T-helper 1 cell treated with Interleukin-12 subunit alpha and Interleukin-12 subunit beta and Interleukin-4 antibody, amounts not matched to agents 30 μg/mL and 1 μg/mL, for 36 hours (primary cell): ENCODE results near the gene KREMEN2.
A peak's percentile ranks its signal among the peaks of the same experiment; 100 is the strongest.

Experiments
- H3K27ac Mint-ChIP-seq: one replicate; pipeline ENCODE4 v1.8.0; 2021; ENCODE audit warnings: mild to moderate bottlenecking, mixed read lengths
- H3K27me3 Mint-ChIP-seq: one replicate; pipeline ENCODE4 v1.8.0; 2021; ENCODE audit warnings: low read depth, mixed read lengths
- H3K36me3 Mint-ChIP-seq: one replicate; pipeline ENCODE4 v1.8.0; 2021; ENCODE audit warnings: low read depth, mixed read lengths
- H3K4me1 Mint-ChIP-seq: one replicate; pipeline ENCODE4 v1.8.0; 2021; ENCODE audit warnings: low read depth, mixed read lengths
- H3K4me3 Mint-ChIP-seq: one replicate; pipeline ENCODE4 v1.8.0; 2021; ENCODE audit warnings: mild to moderate bottlenecking, moderate library complexity, mixed read lengths
- H3K9me3 Mint-ChIP-seq: one replicate; pipeline ENCODE4 v1.8.0; 2021; ENCODE audit warnings: mixed read lengths

KREMEN2 gene

DNA sequence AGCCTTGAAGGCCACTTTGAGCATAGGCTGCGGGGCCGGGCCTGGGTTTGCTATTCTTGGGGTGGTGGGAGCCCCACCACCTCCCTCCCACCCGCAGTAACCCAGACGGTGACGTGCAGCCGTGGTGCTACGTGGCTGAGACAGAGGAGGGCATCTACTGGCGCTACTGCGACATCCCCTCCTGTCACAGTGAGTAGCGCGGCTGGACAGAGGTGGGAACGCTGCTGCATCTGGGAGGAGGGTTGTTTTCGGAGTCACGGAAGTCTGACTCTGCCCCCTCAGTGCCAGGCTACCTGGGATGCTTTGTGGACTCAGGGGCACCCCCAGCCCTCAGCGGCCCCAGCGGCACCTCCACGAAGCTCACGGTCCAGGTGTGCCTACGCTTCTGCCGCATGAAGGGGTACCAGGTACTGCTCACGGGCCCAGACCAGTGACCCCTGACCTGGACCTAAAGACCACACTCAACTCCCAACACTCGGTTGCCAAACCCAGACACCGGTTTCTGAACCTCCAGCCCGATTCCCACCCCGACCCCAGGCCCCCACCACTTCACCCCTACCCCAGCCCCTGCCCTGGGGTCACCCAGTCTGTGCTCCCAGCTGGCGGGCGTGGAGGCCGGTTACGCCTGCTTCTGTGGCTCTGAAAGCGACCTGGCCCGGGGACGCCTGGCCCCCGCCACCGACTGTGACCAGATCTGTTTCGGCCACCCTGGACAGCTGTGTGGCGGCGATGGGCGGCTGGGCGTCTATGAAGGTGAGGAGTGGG lies 2.1 kb downstream of the KREMEN2 start:
- Mint-ChIP-seq H3K36me3 (no peaks in the 10 kb centered on the region), H3K27ac (no peak overlapping the region), H3K9me3 (no peaks in the 10 kb centered on the region), H3K27me3 (peaks cover 50% of the 10 kb centered on the region), H3K4me1 (peaks cover 20% of the 10 kb centered on the region), H3K4me3 (no peak overlapping the region)

DNA sequence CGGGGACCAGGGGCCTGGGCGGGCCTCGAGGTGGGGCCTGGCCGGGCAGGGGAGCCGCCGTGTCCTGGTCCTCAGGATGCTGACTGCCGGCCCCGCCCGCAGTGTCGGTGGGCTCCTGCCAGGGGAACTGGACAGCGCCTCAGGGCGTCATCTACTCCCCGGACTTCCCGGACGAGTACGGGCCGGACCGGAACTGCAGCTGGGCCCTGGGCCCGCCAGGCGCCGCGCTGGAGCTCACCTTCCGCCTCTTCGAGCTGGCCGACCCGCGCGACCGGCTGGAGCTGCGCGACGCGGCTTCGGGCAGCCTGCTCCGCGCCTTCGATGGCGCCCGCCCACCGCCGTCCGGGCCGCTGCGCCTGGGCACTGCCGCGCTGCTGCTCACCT lies 2.7 kb downstream of the KREMEN2 start:
- no peak overlapping the region for H3K27ac Mint-ChIP-seq
- no peaks in the 10 kb centered on the region for H3K9me3 Mint-ChIP-seq
- H3K4me1 Mint-ChIP-seq, result peaks cover 20% of the 10 kb centered on the region
- no peak overlapping the region for H3K4me3 Mint-ChIP-seq
- H3K36me3 Mint-ChIP-seq, result no peaks in the 10 kb centered on the region
- peaks cover 47% of the 10 kb centered on the region for H3K27me3 Mint-ChIP-seq

DNA sequence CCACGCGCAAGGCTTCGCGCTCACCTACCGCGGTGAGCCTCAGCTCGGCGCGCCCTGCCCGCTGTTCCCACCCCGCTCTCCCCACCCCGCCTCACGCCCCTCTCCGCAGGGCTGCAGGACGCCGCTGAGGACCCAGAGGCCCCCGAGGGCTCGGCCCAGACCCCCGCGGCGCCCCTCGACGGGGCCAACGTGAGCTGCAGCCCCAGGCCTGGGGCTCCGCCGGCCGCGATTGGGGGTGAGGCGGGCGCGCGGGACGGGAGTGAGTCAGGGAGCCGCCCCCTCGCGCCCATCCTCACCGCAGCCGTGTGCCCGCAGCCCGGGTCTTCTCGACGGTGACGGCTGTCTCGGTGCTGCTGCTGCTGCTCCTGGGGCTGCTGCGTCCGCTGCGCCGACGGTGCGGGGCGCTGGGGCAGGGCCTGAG lies 3.1 kb downstream of the KREMEN2 start:
- Mint-ChIP-seq H3K27me3 (peaks cover 43% of the 10 kb centered on the region), H3K36me3 (peaks cover 4% of the 10 kb centered on the region), H3K27ac (no peak overlapping the region), H3K4me1 (peaks cover 24% of the 10 kb centered on the region), H3K9me3 (no peaks in the 10 kb centered on the region), H3K4me3 (no peak overlapping the region)

DNA sequence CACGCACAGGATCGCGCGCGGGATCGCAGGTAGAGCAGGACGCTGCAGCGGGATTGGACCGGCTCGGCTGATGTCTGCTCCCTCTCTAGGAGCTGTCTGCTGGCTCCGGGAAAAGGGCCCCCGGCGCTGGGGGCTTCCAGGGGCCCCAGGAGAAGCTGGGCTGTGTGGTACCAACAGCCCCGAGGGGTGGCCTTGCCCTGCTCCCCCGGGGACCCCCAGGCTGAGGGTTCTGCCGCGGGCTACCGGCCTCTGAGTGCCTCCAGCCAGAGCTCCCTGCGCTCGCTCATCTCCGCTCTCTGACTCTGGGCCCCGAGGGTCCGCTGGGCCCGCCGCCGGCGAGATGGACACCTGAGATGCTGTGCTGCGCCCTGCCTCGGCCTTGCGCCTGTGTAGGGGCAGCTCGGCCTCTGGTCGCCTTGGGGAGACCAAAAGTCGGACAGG lies 3.7 kb downstream of the KREMEN2 start:
- no peak overlapping the region for H3K4me3 Mint-ChIP-seq
- no peak overlapping the region for H3K27ac Mint-ChIP-seq
- H3K9me3 Mint-ChIP-seq, result no peaks in the 10 kb centered on the region
- peaks cover 4% of the 10 kb centered on the region for H3K36me3 Mint-ChIP-seq
- H3K4me1 Mint-ChIP-seq, result peaks cover 24% of the 10 kb centered on the region
- peaks cover 38% of the 10 kb centered on the region for H3K27me3 Mint-ChIP-seq

DNA sequence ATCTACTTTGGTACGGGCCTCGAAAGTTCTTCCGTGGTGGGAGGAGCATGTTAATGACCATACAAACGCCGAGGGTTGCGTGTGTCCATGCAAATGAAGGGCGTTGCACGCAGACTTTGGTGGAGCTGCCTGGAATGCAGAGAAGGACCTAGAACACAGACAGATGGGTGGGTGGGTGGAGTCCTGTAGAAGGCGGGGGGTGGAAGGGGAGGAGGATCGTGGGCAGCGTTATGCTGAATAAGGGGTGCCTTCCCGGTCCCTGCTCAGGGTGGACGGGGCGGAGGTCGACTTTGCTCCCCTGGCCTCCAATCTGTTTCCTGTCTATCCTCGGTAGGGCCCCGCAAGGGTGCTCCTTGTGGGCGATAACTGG lies 4.3 kb downstream of the KREMEN2 start:
- Mint-ChIP-seq H3K27ac (no peak overlapping the region), H3K4me1 (peaks cover 24% of the 10 kb centered on the region), H3K9me3 (no peaks in the 10 kb centered on the region), H3K36me3 (peaks cover 4% of the 10 kb centered on the region), H3K4me3 (peak overlapping the region; percentile 74), H3K27me3 (peaks cover 35% of the 10 kb centered on the region)

DNA sequence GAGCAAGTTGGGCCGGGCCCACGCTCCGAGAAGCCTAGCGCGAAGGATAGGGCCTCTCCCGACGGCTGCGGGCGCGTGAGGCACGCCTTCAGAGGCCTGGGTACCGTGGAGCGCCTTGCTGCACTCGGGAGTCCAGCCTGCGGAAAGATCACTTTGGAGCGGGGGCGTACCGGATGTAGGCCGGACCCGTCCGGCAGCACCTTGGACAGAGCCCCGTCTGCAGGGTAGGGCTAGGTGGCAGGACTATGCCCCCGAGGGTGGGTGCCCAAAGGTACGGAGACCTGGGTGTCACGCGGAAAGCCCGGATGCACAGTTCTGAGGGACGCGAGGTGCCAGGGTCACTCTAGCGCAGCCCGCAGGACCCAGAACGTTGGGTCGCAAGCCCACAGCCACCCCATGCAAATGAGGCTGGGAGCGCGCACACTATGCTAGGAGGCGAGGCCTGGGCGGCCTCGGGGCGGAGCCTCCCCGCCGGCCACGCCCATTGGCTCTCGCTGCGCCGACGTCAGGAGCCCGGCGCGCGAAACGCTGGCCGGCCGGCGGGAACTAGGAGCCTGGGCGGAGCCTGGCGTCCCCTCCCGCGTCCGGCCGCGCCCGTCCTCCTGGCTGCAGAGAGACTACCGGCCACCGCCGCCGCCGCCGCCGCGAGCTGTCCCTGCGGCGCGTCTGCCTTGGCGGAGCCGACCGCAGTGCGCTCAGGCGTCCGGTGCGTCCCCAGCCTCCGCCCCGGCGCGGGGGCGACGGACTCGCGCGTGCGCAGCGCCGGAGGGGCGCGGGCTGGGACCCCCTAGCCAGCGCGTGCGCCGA lies 4.9 kb downstream of the KREMEN2 start, which contains the start of gene PAQR4:
PAQR4 (plus strand) TSS at position 611 of the 807 bp plus-strand sequence. CDS start 327 bp downstream, outside the sequence.
- Mint-ChIP-seq H3K27ac (peak within 1 kb of the TSS; percentile 41), H3K9me3 (no peaks in the 10 kb centered on the region), H3K4me1 (peaks cover 24% of the 10 kb centered on the region), H3K4me3 (peak within 1 kb of the TSS; percentile 74), H3K36me3 (peaks cover 4% of the 10 kb centered on the region), H3K27me3 (peaks cover 31% of the 10 kb centered on the region)

DNA sequence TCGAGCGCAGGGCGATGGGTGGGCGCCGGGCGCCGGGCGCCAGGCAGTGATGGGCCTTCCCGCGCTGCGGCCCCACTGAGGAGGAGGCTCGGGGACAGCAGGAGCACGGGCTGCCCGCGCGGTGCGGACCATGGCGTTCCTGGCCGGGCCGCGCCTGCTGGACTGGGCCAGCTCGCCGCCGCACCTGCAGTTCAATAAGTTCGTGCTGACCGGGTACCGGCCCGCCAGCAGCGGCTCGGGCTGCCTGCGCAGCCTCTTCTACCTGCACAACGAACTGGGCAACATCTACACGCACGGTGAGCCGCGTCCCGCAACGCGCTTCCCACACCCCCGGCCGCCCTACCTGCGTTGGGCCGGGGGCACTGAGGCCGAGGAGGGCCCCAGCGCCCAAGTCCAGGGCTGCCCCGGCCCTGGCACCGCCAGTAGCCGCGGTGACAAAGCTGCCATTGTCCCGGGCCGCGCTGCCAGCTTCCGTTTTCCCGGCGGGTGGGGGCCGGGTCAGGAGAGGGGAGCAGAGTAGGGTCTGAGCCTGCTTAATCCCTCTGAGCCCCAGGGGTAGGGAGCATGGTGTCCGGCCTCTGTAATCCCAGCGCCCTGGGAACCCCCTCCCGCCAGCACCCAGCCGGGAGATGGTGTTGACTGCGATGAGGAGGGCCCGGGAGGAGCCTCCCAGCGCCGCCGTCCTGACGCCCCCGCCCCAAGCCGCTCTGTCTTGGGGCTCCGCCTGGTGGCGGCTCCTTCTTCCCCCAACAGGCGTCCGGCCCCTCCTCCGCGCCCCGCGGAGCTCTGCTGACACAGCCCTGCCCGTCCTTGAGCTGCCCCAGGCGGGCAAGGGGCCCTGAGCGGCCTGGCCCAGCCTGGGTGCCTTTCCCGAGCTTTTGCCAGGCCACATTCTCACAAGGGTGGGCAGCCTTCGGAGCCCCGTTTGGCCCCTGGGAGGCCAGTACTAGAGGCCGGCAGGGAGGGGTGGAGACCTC lies 5.8 kb downstream of the KREMEN2 start:
- Mint-ChIP-seq H3K4me1 (peaks cover 21% of the 10 kb centered on the region), H3K36me3 (peaks cover 4% of the 10 kb centered on the region), H3K4me3 (peak overlapping the region; percentile 67), H3K9me3 (no peaks in the 10 kb centered on the region), H3K27ac (peak overlapping the region; percentile 41), H3K27me3 (peaks cover 26% of the 10 kb centered on the region)

DNA sequence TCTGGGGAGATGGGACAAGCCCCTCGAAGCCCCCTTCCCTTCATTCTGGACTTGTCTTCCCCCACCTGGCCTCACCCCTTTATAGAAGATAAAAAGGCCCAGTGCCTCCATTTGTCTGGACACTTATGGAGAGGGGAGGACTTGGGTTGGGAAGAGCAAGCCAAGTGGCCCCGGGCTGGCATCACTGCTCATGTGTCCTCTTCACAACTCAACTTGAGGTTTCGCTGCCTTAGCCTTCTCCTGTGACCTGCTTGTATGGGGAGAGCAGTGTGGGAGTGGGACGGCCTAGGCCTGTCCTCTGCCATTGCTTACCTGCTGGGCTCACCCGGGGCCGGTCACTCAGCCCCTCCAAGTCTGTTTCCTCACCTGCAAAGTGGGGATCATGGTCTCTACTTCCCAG lies 6.5 kb downstream of the KREMEN2 start:
- Mint-ChIP-seq H3K9me3 (no peaks in the 10 kb centered on the region), H3K4me3 (peak overlapping the region; percentile 67), H3K27ac (peak overlapping the region; percentile 52), H3K36me3 (peaks cover 4% of the 10 kb centered on the region), H3K27me3 (peaks cover 20% of the 10 kb centered on the region), H3K4me1 (peaks cover 19% of the 10 kb centered on the region)

DNA sequence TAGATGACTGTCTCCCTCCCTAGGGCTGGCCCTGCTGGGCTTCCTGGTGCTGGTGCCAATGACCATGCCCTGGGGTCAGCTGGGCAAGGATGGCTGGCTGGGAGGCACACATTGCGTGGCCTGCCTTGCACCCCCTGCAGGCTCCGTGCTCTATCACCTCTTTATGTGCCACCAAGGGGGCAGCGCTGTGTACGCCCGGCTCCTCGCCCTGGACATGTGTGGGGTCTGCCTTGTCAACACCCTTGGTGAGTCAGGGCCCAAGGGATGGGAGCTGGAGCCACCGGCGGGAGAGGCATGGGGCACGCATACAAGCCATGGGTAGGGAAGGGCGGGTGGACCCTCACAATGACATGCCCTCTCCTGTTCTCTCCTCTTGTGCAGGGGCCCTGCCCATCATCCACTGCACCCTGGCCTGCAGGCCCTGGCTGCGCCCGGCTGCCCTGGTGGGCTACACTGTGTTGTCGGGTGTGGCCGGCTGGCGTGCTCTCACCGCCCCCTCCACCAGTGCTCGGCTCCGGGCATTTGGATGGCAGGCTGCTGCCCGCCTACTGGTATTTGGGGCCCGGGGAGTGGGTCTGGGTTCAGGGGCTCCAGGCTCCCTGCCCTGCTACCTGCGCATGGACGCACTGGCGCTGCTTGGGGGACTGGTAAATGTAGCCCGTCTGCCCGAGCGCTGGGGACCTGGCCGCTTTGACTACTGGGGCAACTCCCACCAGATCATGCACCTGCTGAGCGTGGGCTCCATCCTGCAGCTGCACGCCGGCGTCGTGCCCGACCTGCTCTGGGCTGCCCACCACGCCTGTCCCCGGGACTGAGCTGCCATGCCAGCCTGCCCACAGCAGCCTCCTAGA lies 7.3 kb downstream of the KREMEN2 start:
- H3K27ac Mint-ChIP-seq, result peak overlapping the region; percentile 52
- peaks cover 4% of the 10 kb centered on the region for H3K36me3 Mint-ChIP-seq
- peak overlapping the region; percentile 67 for H3K4me3 Mint-ChIP-seq

DNA sequence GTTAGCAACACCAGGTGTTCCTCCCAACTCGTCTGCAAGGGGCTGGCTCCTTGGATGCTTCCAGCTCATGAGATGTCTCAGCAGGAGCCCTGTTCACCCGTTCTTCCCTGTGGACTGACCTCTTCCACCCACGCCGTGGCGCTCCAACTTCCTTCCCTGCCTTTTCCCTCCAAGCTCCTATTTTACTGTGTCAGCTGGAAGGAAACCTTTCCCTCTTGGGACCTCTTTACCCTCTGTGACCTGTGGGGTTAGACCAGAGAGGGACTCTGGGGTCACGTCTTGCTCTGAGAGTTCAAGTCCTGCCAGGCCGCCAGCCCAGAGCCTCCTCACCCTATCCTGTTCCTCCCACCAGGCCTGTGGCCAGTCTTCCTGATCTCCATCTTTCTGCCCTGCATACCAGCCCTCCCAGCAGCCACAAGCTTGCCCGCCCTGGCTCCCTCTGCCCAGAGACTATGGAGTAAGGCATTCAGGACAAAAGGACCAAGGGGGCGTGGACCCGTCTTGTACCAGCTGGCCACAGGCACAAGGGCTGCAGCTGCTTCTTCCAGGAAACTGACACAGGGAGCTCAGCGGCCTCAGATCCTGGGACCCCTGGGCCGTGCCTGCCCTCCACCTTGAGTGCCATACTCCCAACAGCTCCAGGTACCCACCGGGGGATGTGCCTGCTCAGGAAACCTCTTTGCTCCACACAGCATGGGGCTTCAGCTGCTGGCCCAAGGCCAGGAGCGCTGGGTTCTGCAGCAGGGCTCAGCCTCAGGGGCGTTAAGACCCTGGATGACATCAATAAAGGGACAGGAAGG lies 8.1 kb downstream of the KREMEN2 start:
- peaks cover 19% of the 10 kb centered on the region for H3K4me1 Mint-ChIP-seq
- peaks cover 4% of the 10 kb centered on the region for H3K36me3 Mint-ChIP-seq
- no peak overlapping the region for H3K27ac Mint-ChIP-seq
- no peaks in the 10 kb centered on the region for H3K9me3 Mint-ChIP-seq
- H3K4me3 Mint-ChIP-seq, result peak overlapping the region; percentile 58
- H3K27me3 Mint-ChIP-seq, result peaks cover 13% of the 10 kb centered on the region

More for the DNA sequence above, 7.3 kb downstream of the KREMEN2 start:
- Mint-ChIP-seq H3K4me1 (peaks cover 19% of the 10 kb centered on the region), H3K9me3 (no peaks in the 10 kb centered on the region), H3K27me3 (peaks cover 13% of the 10 kb centered on the region)

DNA sequence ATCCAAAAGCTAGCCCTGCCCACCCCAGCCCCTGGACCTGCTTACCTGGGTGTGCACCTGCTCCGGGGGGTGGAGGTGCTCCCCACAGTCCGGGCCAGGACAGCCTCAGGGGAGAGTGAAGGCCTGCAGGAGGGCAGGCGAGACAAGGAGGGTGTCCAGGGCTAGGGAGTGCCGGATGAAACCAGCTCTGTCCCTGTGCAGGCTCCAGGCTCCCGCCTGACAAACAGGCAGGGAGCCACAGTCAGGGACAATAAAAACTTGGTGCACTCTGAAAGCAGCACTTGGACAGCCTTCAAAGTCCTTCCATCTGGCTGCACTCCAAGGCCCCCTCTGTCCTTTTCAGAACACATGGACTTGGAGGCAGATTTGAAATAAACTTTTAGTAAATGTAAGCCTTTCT lies 9.0 kb downstream of the KREMEN2 start:
- Mint-ChIP-seq H3K27ac (no peak overlapping the region), H3K27me3 (peaks cover 7% of the 10 kb centered on the region), H3K9me3 (no peaks in the 10 kb centered on the region), H3K4me3 (no peak overlapping the region), H3K4me1 (peaks cover 21% of the 10 kb centered on the region), H3K36me3 (peaks cover 4% of the 10 kb centered on the region)

DNA sequence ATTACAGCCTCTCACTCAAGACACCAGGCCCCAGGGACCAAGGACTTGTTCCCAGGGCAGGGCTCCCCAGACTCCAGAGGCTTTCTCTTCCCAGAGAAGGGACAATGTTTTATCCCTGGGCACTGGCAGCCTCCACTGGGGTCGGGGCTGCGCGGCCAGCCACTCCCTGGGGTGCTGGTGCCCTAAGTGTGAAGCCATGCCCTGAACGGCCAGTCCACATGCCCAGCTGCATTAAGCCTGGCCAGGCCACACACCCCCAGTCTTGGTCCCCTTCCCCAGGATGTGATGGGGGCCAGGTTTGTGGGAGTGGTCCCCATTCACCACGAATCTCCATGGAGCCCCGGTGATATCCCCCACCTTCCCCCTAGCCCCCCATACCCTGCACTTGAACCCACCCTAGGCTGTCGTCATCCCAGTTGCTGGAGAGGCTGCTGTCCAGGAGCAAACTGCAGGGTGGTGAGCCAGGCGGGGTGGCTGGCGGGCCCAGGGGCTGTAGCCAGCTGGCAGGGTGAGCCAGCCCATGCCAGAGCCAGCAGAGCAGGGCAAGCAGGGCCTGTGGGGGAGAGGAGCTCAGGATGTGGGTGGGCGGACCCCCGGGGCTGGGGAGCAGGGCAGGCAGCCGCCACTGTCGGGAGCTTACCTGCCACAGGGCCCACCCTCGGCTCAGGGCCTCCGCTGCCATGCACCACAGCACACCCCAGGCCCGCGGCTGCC lies 9.7 kb downstream of the KREMEN2 start:
- Mint-ChIP-seq H3K27me3 (peaks cover under 1% of the 10 kb centered on the region), H3K4me3 (no peak overlapping the region), H3K4me1 (peaks cover 16% of the 10 kb centered on the region), H3K9me3 (no peaks in the 10 kb centered on the region), H3K27ac (no peak overlapping the region), H3K36me3 (peaks cover 4% of the 10 kb centered on the region)
